8988T (cell line): ENCODE results near the gene KLHL41.
A peak's percentile ranks its signal among the peaks of the same experiment; 100 is the strongest.

Source experiments
- DNase-seq: peaks from one replicate; pipeline ENCODE4 v3.0.0; 2011

Gene KLHL41

GRCh38 chr2:169509298-169509885, at the start of gene KLHL41:
Gene KLHL41, plus strand, starts transcription at chr2:169509702. Its CDS starts 77 bp downstream, at chr2:169509779.
- no peak for DNase-seq

GRCh38 chr2:169461143-169461542, 48.4 kb upstream of the KLHL41 start:
- no peak for DNase-seq

GRCh38 chr2:169462896-169463695, 46.4 kb upstream of the KLHL41 start:
- no peak for DNase-seq

GRCh38 chr2:169464466-169464865, 45.0 kb upstream of the KLHL41 start:
- no peak for DNase-seq

GRCh38 chr2:169464882-169465281, 44.6 kb upstream of the KLHL41 start:
- DNase-seq = no peak

GRCh38 chr2:169468841-169469240, 40.7 kb upstream of the KLHL41 start:
- no peak for DNase-seq

GRCh38 chr2:169469952-169470572, 39.4 kb upstream of the KLHL41 start:
- DNase-seq = no peak

GRCh38 chr2:169472249-169472648, 37.3 kb upstream of the KLHL41 start:
- no peak for DNase-seq

- no peak for DNase-seq
Observed at GRCh38 chr2:169476459-169476858, 33.0 kb upstream of the KLHL41 start.

- no peak for DNase-seq
Observed at GRCh38 chr2:169478339-169478738, 31.2 kb upstream of the KLHL41 start.

GRCh38 chr2:169478745-169479256, 30.7 kb upstream of the KLHL41 start:
- DNase-seq = no peak

- peak; percentile 61 for DNase-seq
Observed at GRCh38 chr2:169479257-169480078, 30.0 kb upstream of the KLHL41 start, which contains the start of gene BBS5. Gene BBS5, plus strand, starts transcription at chr2:169479494. Its CDS starts 60 bp downstream, at chr2:169479554.

GRCh38 chr2:169480079-169480465, 29.4 kb upstream of the KLHL41 start:
- no peak for DNase-seq

- no peak for DNase-seq
Observed at GRCh38 chr2:169485650-169486138, 23.8 kb upstream of the KLHL41 start.

- DNase-seq = no peak
Observed at GRCh38 chr2:169486487-169486886, 23.0 kb upstream of the KLHL41 start.

GRCh38 chr2:169490834-169491233, 18.7 kb upstream of the KLHL41 start:
- DNase-seq = no peak

GRCh38 chr2:169491378-169491777, 18.1 kb upstream of the KLHL41 start:
- DNase-seq = no peak

- DNase-seq = no peak
Observed at GRCh38 chr2:169493360-169493759, 16.1 kb upstream of the KLHL41 start.

- no peak for DNase-seq
Observed at GRCh38 chr2:169495310-169495928, 14.1 kb upstream of the KLHL41 start.

- no peak for DNase-seq
Observed at GRCh38 chr2:169504651-169505050, 4.9 kb upstream of the KLHL41 start.

GRCh38 chr2:169507698-169508097, 1.8 kb upstream of the KLHL41 start:
- DNase-seq = no peak

- DNase-seq = no peak
Observed at GRCh38 chr2:169509955-169510354, 453 bp downstream of the KLHL41 start.
